ENCODE measurements around the gene PPDPF. TPM values are rescaled to one million over a fixed set of nuclear protein-coding genes. Genes with fewer than 3 reads are reported as not detected.

The PPDPF gene
- polyA plus RNA-seq, 1 donor, result 234 TPM

DNA sequence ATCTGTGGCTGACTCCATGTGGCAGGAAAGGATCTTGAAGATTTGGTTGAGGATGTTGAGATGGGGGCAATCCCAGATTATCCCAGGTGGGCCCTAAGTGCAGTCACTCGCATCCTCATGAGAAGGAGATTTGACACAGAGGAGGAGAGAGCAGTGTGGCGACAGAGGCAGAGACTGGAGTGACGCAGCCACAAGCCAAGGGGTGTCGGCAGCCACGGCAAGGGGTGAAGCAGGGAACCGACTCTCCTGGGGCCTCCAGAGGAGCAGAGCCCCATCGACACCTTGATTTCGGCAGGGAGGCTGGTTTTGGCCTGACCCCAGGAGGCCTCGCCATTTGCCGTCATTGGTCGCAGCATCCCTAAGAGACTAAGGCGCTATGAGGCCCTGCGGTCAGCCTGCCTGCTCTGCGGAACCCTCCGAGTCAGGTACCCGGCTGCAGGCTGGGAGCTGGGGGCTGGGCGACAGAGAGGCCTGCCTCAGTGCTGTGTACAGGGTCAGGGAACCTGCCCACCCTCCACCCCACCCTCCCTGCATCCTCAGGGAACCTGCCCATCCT is 34.2 kb upstream of the PPDPF start:
- no peak for DNase-seq
- Histone ChIP-seq H3K27me3 (ENCODE audit: control insufficient read depth, insufficient read depth, low read length) (peaks cover 48% of the 10 kb centered on the region), H3K27ac (ENCODE audit: low read length) (no peak overlapping the region), H3K36me3 (ENCODE audit: control insufficient read depth, insufficient read depth, low read length) (no peaks in the 10 kb centered on the region), H3K9me3 (ENCODE audit: control insufficient read depth, low read depth, low read length) (peaks cover 6% of the 10 kb centered on the region), H3K4me1 (ENCODE audit: control insufficient read depth, insufficient read depth, low read length) (no peaks in the 10 kb centered on the region), H3K4me3 (ENCODE audit: low read length) (no peak overlapping the region)
- WGBS (ENCODE audit: insufficient coverage, low lambda C conversion rate), result no CpG with 5 or more reads among the region's 17 CpGs

DNA sequence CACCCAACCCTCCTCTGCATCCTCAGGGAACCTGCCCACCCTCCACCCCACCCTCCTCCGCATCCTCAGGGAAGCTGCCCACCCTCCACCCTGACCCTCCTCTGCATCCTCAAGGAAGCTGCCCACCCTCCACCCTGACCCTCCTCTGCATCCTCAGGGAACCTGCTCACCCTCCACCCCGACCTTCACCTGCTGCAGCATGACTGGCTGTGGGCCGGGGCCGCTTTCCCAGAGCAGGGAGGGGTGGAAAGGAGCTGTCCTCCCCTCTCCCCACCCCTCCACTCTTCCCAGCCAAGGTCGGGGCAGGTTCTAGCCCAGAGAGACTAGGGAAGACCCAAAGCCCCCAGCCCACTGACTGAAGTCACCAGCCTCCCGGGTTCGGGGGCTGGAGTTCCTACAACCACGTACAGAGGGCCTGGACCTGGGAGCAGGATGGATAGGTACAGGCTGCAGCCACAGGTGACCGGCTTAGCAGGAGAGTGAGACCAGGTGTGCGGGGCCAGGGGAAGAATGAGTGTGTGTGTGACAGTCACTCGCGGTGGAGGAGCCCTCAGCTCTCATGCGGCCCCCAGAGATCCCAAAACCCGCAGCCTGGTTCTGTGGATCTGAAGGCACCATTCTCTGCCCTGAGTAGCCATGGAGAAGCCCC is 33.3 kb upstream of the PPDPF start:
- Histone ChIP-seq H3K36me3 (ENCODE audit: control insufficient read depth, insufficient read depth, low read length) (no peaks in the 10 kb centered on the region), H3K4me3 (ENCODE audit: low read length) (no peak overlapping the region), H3K9me3 (ENCODE audit: control insufficient read depth, low read depth, low read length) (peaks cover 6% of the 10 kb centered on the region), H3K27ac (ENCODE audit: low read length) (no peak overlapping the region), H3K27me3 (ENCODE audit: control insufficient read depth, insufficient read depth, low read length) (peaks cover 39% of the 10 kb centered on the region), H3K4me1 (ENCODE audit: control insufficient read depth, insufficient read depth, low read length) (no peaks in the 10 kb centered on the region)
- DNase-seq, result no peak
- WGBS (ENCODE audit: insufficient coverage, low lambda C conversion rate), result no CpG with 5 or more reads among the region's 14 CpGs

DNA sequence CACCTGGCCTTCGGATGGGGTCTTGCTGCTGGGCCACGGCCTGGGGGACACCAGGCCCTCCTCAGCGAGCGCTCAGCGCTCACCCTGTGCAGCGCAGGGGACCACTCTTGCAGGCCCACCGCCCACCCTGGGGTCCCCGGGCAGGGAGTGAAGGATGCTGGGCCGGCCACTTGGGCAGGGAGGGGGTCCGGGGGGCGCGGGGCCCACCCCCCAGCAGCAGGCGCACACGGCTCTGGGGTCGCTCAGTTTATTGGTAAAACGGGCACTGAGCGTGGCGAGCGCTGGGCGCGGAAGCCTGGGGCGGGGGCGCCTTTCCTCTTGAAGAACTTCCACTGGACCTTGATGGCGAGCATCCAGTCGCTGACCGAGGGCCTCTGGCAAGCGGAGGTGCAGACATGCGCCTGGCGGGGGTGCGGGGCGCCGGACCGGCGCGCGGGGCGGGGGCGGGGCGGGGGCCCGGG is 32.8 kb upstream of the PPDPF start:
- Histone ChIP-seq H3K36me3 (ENCODE audit: control insufficient read depth, insufficient read depth, low read length) (no peaks in the 10 kb centered on the region), H3K4me1 (ENCODE audit: control insufficient read depth, insufficient read depth, low read length) (no peaks in the 10 kb centered on the region), H3K4me3 (ENCODE audit: low read length) (no peak overlapping the region), H3K9me3 (ENCODE audit: control insufficient read depth, low read depth, low read length) (peaks cover 6% of the 10 kb centered on the region), H3K27me3 (ENCODE audit: control insufficient read depth, insufficient read depth, low read length) (peaks cover 34% of the 10 kb centered on the region), H3K27ac (ENCODE audit: low read length) (no peak overlapping the region)
- no CpG with 5 or more reads among the region's 40 CpGs for WGBS (ENCODE audit: insufficient coverage, low lambda C conversion rate)
- no peak for DNase-seq

DNA sequence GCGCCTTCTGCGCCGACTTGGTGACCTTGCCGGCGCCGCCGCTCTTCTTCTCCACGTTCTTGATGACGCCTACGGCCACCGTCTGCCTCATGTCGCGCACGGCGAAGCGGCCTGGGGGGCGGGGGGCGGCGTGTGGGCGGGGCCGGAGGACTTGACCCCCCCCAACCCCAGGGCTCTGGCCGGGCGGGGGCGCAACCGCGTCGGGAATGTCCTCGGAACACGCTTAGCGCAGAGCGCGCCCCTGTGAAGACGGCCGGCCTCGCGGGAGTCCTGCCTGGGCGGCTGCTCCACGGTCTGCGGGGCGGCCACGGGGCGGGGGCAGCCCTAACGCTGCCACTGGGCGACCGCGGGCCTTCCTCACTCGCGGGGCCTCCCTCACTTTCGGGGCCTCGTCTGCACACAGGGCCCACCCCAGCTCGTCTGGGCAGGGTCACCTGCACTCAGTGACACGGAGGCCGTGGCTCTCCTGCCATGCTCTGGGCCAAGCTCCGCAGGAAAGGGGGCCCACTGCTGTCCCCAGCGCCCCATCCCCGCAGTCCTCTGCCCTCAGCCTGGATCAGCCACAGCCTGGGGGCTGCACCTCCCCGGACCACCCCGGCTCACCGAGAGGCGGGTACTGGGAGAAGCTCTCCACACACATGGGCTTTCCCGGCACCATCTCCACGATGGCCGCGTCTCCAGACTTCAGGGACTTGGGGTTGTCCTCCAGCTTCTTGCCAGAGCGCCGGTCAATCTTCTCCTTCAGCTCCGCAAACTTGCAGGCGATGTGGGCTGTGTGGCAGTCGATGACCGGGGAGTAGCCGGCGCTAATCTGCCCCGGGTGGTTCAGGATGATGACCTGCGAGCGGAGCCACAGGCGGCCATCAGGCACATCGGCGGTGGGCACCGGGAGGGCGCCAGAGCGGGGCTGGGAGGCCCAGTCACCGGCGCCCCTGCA is 32.0 kb upstream of the PPDPF start:
- WGBS (ENCODE audit: insufficient coverage, low lambda C conversion rate), result no CpG with 5 or more reads among the region's 83 CpGs
- H3K4me1 ChIP-seq (ENCODE audit: control insufficient read depth, insufficient read depth, low read length), result no peaks in the 10 kb centered on the region
- DNase-seq, result no peak
- H3K27me3 ChIP-seq (ENCODE audit: control insufficient read depth, insufficient read depth, low read length), result peaks cover 28% of the 10 kb centered on the region
- H3K9me3 ChIP-seq (ENCODE audit: control insufficient read depth, low read depth, low read length), result peaks cover 8% of the 10 kb centered on the region
- H3K36me3 ChIP-seq (ENCODE audit: control insufficient read depth, insufficient read depth, low read length), result no peaks in the 10 kb centered on the region
- H3K27ac ChIP-seq (ENCODE audit: low read length), result no peak overlapping the region
- H3K4me3 ChIP-seq (ENCODE audit: low read length), result no peak overlapping the region

DNA sequence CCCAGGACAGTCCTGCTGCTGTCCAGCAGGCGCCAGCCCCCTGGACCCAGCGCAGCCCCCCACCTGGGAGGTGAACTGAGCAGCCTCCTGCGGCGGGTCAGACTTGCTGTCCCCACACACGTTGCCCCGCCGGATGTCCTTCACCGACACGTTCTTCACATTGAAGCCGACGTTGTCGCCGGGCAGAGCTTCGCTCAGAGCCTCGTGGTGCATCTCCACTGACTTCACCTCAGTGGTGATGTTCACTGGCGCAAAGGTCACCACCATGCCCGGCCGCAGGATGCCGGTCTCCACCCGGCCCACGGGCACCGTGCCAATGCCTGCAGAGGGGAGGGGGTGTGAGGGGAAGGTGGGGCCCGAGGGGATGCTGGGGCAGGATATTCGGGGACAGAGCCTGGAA is 30.1 kb upstream of the PPDPF start:
- Histone ChIP-seq H3K36me3 (ENCODE audit: control insufficient read depth, insufficient read depth, low read length) (no peaks in the 10 kb centered on the region), H3K27ac (ENCODE audit: low read length) (no peak overlapping the region), H3K4me1 (ENCODE audit: control insufficient read depth, insufficient read depth, low read length) (no peaks in the 10 kb centered on the region), H3K4me3 (ENCODE audit: low read length) (no peak overlapping the region), H3K27me3 (ENCODE audit: control insufficient read depth, insufficient read depth, low read length) (peaks cover 28% of the 10 kb centered on the region), H3K9me3 (ENCODE audit: control insufficient read depth, low read depth, low read length) (peaks cover 14% of the 10 kb centered on the region)
- no CpG with 5 or more reads among the region's 24 CpGs for WGBS (ENCODE audit: insufficient coverage, low lambda C conversion rate)
- no peak for DNase-seq

DNA sequence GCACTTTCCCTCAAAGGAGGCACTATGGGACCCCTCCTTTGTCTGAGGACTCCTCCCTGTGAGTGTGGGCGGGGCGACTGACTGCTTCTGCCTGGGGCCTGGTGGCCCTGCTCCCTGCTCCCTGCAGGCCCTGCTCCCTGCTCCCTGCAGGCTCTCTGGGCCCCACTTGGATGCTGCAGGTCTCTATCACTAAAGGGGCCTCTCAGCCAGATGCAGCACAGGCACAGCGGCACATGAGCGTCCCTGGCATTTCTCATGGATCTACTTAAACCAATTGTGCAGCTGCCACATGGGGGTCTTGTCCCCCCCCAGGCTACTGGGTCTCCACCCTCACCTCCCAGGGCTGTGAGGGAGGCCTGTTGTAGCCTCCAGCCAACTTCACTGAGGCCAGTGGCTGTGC is 29.5 kb upstream of the PPDPF start:
- H3K4me1 ChIP-seq (ENCODE audit: control insufficient read depth, insufficient read depth, low read length), result no peaks in the 10 kb centered on the region
- H3K27ac ChIP-seq (ENCODE audit: low read length), result no peak overlapping the region
- H3K4me3 ChIP-seq (ENCODE audit: low read length), result no peak overlapping the region
- peaks cover 14% of the 10 kb centered on the region for H3K9me3 ChIP-seq (ENCODE audit: control insufficient read depth, low read depth, low read length)
- DNase-seq, result no peak
- WGBS (ENCODE audit: insufficient coverage, low lambda C conversion rate), result no CpG with 5 or more reads among the region's 4 CpGs
- peaks cover 28% of the 10 kb centered on the region for H3K27me3 ChIP-seq (ENCODE audit: control insufficient read depth, insufficient read depth, low read length)
- H3K36me3 ChIP-seq (ENCODE audit: control insufficient read depth, insufficient read depth, low read length), result no peaks in the 10 kb centered on the region

DNA sequence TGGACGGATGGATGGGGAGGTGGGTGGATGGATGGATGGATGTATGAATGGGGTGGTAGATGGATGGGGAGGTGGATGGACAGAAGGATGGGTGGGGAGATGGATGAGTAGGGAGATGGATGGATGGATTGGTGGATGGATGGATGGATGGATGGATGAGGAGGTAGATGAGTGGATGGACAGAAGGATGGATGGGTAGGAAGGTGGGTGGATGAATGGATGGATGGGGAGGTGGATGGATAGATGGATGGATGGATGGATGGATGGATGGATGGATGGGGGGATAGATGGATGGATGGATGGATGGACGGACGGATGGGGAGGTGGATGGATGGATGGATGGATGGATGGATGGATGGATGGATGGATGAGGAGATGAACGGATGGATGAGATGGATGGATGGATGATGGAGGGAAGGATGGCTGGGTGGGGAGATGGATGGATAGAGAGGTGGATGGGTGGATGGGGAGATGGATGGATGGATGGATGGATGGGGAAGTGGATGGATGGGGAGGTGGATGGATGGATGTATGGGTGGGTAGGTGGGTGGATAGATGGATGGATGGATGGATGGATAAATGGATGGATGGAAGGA is 28.8 kb upstream of the PPDPF start:
- Histone ChIP-seq H3K4me1 (ENCODE audit: control insufficient read depth, insufficient read depth, low read length) (no peaks in the 10 kb centered on the region), H3K9me3 (ENCODE audit: control insufficient read depth, low read depth, low read length) (peaks cover 9% of the 10 kb centered on the region), H3K27ac (ENCODE audit: low read length) (no peak overlapping the region), H3K36me3 (ENCODE audit: control insufficient read depth, insufficient read depth, low read length) (no peaks in the 10 kb centered on the region), H3K4me3 (ENCODE audit: low read length) (no peak overlapping the region), H3K27me3 (ENCODE audit: control insufficient read depth, insufficient read depth, low read length) (peaks cover 33% of the 10 kb centered on the region)
- no peak for DNase-seq
- WGBS (ENCODE audit: insufficient coverage, low lambda C conversion rate), result 75% methylated on average over 4 of the region's 4 CpGs

DNA sequence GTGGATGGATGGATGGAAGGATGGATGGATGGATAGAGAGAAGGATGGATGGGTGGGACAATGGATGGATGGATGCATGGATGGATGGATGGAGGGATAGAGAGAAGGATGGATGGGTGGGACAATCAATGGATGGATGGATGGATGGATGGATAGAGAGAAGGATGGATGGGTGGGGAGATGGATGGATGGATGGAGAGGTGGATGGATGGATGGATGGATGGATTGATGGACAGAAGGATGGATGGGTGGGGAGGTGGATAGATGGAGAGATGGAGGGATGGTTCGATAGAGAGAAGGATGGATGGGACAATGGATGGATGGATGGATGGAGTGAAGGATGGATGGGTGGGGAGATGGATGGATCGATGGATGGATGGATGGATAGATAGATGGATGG is 28.0 kb upstream of the PPDPF start:
- no peak overlapping the region for H3K4me3 ChIP-seq (ENCODE audit: low read length)
- no peak overlapping the region for H3K27ac ChIP-seq (ENCODE audit: low read length)
- H3K36me3 ChIP-seq (ENCODE audit: control insufficient read depth, insufficient read depth, low read length), result no peaks in the 10 kb centered on the region
- no peak for DNase-seq
- 71% methylated on average over 1 of the region's 2 CpGs for WGBS (ENCODE audit: insufficient coverage, low lambda C conversion rate)
- peaks cover 36% of the 10 kb centered on the region for H3K27me3 ChIP-seq (ENCODE audit: control insufficient read depth, insufficient read depth, low read length)
- H3K9me3 ChIP-seq (ENCODE audit: control insufficient read depth, low read depth, low read length), result peaks cover 8% of the 10 kb centered on the region
- H3K4me1 ChIP-seq (ENCODE audit: control insufficient read depth, insufficient read depth, low read length), result no peaks in the 10 kb centered on the region

DNA sequence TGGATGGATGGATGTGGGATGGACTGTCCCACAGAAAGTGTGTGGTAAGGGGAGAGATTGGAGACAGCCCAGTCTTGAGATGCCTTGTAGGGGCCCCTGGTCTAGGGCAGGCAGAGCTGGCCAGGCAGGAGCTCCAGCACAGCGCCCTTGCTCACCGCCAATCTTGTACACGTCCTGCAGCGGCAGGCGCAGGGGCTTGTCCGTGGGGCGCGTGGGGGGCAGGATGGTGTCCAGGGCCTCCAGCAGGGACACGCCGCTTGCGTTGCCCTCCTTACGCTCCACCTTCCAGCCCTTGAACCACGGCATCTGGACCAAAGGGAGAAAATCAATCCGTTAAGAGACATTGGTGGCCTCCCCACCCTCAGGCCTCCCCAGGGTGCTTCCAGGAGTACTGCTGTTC is 27.6 kb upstream of the PPDPF start:
- Histone ChIP-seq H3K36me3 (ENCODE audit: control insufficient read depth, insufficient read depth, low read length) (no peaks in the 10 kb centered on the region), H3K4me1 (ENCODE audit: control insufficient read depth, insufficient read depth, low read length) (no peaks in the 10 kb centered on the region), H3K27ac (ENCODE audit: low read length) (no peak overlapping the region), H3K9me3 (ENCODE audit: control insufficient read depth, low read depth, low read length) (peaks cover 8% of the 10 kb centered on the region), H3K27me3 (ENCODE audit: control insufficient read depth, insufficient read depth, low read length) (peaks cover 36% of the 10 kb centered on the region), H3K4me3 (ENCODE audit: low read length) (no peak overlapping the region)
- no CpG with 5 or more reads among the region's 14 CpGs for WGBS (ENCODE audit: insufficient coverage, low lambda C conversion rate)
- no peak for DNase-seq

DNA sequence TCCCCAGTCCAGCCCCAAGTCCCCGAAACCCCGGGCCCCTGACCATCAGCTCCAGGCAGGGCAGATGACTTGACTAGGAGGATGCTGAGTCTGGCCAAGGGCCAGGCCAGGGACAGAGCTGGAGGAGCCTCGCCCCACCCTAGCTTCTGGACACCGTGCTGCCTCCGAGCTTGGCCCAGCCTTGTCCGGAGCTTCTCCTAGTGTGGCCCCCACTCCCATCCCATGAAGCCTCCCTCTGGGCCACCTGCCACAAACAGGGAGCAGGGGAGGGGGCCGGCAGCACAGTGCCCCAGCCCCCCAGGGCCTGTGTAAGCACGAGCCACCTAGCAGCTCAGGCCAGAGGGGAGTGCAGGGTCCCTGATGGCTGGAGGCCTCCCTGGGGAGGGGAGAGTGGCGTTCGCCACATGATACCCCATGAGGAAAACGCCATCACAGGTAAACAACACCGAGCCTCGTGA is 27.0 kb upstream of the PPDPF start:
- peaks cover 41% of the 10 kb centered on the region for H3K27me3 ChIP-seq (ENCODE audit: control insufficient read depth, insufficient read depth, low read length)
- no peak overlapping the region for H3K27ac ChIP-seq (ENCODE audit: low read length)
- WGBS (ENCODE audit: insufficient coverage, low lambda C conversion rate), result no CpG with 5 or more reads among the region's 13 CpGs
- H3K4me1 ChIP-seq (ENCODE audit: control insufficient read depth, insufficient read depth, low read length), result no peaks in the 10 kb centered on the region
- no peak overlapping the region for H3K4me3 ChIP-seq (ENCODE audit: low read length)
- no peaks in the 10 kb centered on the region for H3K36me3 ChIP-seq (ENCODE audit: control insufficient read depth, insufficient read depth, low read length)
- DNase-seq, result no peak
- H3K9me3 ChIP-seq (ENCODE audit: control insufficient read depth, low read depth, low read length), result peaks cover 12% of the 10 kb centered on the region

All from large intestine (tissue), 3 donors.